ENCODE measurements around the gene WDR74.
A peak's percentile ranks its signal among the peaks of the same experiment; 100 is the strongest.
"Not testable (repeated sequence)": the region's sequence is repeated elsewhere in the genome, so short reads cannot be mapped to it uniquely, and the experiment has no call there.

WDR74 gene

DNA sequence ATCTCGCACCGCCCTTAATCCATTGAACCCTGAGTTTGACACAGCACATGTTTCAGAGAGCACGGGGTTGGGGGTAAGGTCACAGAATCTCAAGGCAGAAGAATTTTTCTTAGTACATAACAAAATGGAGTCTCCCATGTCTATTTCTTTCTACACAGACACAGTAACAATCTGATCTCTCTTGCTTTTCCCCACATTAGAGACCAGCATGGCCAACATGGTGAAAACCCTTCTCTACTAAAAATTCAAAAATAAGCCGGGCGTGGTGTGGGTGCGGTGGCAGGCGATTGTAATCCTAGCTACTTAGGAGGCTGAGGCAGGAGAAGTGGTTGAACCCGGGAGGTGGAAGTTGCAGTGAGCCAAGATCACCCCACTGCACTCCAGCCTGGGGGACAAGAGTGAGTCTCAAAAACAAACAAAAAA, 19.9 kb upstream of the WDR74 start:
- not testable (repeated sequence) for DNase-seq

DNA sequence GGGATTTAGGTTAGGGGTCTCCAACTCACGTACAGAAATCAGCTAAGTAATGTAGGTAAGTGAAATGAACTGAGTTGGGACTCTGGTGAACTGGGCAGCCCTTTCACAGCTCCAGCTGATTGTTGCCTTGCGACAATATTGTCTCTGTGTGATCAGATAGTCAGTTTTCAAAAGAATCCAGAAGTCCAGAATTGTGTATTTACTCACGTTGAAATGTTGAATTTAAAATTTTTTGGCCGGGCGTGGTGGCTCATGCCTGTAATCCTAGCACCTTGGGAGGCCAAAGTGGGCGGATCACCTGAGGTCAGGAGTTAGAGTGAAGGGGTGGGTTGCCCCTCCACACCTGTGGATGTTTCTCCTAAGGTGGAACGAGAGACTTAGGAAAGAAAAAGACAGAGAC, 18.8 kb upstream of the WDR74 start:
- DNase-seq, result no peak

DNA sequence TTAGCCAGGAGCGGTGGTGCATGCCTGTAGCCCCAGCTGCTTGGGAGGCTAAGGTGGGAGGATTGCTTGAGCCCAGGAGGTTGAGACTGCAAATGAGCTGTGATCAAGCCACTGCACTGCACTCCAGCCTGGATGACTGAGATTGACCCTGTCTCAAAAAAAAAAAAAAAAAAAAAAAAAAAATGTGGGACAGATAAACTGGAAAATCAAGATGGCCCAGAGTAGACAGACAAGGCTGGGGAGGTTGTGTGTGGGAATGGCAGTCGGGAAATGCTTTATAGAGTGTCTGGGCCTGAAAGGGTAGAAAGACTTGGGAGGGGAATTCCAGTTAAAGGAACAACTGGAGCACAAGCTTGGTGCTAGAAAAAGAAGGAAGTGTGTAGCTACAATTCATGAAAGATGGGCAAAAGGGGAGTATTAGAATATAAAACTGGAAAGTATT, 18.2 kb upstream of the WDR74 start:
- DNase-seq, result no peak

DNA sequence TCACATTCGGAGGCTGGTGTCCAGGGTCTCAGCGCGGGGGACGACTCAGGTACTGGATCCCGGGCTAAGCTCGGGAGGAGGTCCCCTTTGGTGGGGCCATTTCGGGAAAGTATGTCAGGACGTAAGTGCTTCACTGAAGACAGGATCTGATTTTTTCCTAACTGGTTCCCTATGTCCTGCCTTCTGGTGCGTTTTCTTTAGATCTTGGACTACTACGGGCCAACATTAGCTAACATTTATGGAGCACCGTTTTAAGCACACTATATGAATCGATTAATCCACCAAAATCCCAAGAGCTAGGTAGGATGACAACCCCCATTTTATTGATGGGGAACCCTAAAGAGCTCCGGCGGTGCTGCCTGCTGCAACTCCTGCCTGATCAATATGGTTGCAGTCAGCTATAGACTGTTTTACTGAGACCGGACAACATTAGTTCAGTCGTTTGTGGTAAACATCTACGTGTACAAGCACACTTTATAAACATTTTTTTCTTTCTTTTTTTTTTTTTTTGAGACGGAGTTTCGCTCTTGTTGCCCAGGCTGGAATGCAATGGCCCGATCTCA, 17.0 kb upstream of the WDR74 start:
- no peak for DNase-seq

DNA sequence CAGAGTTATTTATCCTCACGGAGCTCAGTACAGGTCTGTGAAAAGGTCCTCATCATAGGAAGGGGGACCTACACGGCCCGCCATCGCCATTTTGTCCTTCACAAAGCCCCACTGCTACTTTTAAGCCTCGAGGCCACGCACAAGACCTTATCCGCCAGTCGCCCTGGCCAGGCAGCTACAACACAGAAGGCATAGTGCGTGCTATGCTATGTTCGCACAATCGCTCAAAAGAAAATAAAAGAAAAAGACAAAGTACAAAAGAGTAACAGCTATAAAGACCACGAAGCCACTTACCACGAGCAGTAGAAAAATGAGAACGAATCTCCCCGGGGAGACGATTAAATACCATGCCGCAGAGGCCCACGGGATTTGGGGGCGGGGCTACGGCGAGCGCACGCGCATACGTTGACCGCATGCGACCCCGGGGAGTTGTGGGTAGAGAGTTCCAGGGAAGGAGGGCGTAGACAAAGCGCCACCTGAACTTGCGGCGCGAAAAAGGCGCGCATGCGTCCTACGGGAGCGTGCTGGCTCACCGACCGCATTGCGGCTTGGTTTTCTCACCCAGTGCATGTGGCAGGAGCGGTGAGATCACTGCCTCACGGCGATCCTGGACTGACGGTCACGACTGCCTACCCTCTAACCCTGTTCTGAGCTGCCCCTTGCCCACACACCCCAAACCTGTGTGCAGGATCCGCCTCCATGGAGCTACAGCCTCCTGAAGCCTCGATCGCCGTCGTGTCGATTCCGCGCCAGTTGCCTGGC, 16.4 kb upstream of the WDR74 start:
- DNase-seq, result peak; percentile 98

DNA sequence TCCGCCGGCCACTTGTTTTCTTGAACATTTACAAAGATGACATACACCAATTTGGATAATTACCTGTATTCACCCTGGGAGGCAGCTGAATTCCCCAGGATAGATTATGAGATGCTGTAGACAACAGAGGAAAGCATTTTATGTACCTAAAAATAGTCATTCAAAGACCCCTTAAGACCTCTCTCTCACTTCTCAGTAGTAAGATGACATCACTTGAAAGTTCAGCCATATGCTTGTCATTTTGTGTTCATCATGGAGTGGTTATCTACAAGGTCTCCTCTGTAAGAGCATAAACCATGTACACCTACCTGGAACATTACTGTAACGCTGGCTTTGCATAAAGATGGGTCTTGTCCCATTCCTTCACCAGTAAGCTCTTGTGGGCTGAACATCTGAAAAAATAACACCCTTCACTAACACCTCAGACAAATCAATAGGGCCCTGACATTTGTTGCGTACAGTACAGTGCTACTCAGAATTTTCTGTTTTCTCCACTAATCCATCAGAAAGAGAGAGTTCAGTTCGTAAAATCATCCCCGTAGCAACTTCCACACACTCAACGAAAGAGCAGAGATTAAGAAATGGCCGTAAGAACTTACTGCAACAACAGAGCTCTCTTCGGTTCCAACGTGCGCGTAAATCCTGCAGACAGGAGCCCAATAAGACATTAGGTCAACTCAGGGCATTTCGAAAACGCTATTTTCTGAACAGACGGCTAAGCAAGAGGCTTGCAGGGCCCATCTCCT, 15.6 kb upstream of the WDR74 start:
- no peak for DNase-seq

DNA sequence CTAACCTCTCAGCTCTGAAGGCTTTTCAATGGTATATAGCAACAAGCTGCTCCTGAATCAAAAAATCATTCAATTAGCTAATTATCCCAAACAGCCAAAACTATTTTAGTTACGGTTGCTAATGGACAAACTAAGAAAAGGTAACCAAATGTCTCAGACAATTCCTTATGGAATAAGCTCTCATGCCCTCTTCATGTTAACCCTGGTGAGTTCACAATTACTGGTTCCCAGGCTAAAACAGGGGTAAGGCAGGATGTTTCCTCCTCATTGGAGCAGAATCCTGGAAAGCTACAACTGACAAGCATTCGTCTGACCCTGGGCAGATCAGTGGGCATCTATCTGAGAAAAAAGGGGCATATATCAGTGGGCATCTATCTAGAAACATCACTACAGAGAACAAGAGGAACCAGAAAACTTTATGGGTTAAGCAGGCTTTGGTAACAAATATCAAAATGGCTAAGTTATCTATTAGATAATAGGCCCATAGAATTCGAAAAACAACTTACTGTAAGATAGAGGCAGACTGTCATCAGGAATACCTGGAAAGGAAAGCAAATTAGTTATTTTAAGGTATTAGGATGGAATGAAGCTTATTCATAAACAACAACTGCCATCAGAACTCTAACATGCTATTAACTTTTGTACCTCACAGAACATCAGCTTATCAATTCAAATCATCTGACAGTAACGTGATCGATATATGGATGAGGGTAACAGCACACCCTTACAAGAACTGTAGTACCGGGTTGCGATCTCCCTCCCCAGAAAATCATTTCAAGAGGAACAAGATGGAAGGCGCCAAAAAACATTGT, 14.8 kb upstream of the WDR74 start:
- DNase-seq, result no peak

DNA sequence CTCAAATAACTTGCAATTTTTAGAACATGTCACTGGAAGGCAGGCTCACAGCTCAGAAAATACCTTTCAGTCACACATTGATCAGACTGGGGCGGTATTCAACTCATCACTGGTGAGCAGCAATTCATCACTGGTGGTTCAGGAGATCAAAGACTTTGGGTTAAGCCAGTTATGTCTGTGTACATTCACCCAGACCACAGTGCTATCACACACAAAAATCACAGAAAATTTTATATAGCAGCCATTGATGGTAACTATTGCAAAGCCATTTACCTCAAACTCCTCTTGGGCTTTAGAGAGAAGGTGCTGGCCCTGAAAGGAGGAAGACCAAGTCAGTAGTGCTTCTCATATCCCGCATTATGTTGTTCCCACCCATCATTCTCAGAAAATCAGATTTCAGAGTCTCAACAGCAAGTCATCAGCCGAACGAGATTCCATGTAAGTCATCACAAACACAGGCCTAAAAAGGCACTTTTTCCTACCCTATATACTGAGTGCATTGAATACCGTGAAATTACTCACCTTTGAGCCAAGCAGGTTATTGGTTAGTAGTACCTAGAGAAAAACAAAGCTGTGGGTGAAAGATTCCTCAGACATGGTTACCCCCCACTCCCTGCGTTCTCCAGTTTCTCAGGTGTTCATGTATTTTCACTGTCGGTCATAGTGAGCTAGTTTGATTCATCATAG, 14.0 kb upstream of the WDR74 start:
- DNase-seq, result no peak

DNA sequence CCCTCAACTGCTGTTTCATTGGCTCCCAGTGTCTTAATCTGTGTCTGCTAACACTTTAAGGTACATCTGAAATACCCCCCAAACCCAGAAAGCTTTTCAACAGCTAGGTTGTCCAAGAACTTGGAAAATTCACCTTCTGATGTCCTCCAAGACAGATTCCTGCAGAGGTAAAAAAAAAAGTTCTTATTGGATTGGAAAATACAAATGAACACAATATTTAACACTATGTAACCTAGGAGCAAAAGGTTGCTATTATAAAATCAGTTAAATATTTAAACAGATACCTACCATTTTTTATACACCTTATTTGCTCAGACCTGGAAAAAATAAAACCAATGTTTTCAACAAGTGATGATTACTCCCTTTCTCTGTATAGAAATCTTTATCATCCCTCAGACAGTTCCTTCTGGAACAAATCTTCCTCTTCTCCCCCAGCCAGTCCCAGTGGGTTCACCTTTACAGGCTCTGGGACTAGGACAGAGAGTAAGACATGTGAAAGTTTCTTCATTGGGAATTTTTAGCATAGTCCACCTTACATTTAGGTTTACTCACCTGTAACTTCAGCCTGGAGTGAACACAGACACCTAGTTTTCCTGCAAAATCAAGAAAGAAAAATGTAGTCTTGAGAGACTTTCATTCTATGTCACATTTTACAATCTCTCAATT, 13.3 kb upstream of the WDR74 start:
- no peak for DNase-seq

DNA sequence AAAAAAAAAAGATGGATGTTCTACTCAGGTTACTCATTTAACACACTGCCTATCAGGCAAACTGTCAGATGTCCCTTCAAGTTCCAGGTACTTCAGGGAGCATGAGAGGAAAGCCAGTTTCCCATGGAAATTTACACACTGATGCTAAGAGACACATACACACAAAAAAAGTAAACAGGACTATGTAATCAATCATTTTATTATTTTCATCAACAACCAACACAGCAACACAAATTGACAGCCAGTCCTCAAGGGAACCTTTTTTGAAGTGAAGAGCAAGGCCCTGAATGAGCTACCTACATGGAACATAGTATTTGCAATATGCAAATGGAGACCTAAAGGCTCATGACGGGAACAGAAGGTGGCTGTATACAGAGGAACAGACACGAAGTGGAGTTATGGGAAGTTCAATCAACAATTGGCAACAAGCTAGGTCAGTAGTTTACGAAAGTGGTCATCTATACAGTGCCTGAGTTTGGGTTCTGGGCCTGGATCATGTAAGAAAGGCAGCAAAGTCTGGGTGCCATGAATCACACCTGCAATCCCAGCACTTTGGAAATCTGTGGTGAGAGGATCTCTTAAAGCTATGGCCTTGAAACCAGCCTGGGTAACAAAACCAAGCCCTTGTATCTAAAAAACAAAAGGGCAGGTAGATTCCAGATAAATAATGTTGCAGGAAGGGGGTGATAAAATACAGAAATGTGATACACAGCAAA, 12.6 kb upstream of the WDR74 start:
- no peak for DNase-seq

DNA sequence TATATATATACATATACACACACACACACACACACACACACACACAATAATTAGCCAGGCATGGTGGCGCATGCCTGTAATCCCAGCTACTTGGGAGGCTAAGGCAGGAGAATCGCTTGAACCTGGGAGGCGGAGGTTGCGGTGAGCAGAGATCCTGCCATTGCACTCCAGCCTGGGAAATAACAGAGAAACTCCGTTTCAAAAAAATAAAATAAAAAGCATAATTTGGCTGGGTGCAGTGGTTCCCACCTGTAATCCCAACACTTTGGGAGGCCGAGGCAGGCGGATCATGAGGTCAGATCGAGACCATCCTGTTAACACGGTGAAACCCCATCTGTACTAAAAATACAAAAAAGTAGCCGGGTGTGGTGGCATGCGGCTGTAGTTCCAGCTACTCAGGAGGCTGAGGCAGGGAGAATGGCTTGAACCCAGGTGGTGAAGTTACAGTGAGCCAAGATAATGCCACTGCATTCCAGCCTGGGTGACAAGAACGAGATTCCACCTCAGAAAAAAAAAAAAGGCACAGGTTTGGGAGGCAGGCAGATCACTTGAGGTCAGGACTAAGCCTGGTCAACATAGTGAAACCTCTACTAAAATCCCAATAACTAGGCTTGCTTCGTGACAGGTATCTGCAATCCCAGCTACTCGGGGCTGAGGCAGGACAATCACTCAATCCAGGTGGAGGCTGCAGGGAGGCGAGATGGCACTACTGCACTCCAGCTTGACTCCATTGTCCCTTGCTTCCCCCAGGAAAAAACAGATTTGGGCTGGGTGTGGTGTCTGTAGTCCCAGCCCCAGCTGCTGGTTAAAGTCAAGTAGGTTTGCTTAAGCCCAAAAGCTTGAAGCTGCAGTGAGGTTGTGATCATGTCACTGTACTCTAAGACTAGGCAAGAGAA, 11.8 kb upstream of the WDR74 start:
- no peak for DNase-seq

DNA sequence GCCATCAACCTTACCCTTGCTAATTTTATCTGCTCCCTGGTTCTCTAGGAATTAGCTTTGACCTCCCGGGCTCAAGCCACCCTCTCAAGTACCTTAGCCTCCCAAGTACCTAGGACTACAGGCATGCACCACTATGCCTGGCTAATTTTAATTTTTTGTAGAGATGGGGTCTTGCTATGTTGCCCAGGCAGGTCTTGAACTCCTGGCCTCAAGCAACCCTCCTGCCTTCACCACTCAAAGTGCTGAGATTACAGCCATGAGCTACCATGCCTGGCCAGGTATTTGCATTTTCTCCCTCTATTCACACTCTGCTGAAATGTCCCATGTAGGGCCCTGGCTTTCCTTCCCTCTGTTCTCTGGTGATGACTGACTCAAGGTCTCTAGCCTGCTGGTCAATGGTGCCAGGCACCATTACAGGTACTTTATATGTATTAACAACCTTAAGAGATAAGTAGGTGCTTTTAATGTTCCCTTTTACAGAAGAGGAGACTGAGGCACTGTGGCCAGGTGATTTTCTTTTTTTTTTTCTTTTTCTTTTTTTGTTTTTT, 8.5 kb upstream of the WDR74 start:
- no peak for DNase-seq

DNA sequence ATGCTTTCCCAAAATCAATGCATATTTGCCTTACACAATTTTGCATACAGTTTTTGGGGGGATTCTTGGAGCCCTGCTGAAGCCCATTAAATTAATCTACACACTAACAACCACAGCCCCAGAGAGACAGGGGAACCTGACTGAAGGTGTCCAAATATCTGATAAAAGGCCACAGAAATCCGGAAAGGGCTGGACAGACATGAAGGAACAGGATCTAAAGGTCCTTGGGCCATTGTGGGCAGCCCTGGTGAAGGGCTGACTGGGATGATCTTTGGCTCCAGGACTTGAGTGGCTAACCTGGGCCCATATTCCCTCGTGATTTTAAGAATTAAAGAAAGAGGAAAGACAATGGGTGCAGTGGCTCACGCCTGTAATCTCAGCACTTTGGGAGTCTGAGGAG, 6.8 kb upstream of the WDR74 start:
- DNase-seq, result no peak

DNA sequence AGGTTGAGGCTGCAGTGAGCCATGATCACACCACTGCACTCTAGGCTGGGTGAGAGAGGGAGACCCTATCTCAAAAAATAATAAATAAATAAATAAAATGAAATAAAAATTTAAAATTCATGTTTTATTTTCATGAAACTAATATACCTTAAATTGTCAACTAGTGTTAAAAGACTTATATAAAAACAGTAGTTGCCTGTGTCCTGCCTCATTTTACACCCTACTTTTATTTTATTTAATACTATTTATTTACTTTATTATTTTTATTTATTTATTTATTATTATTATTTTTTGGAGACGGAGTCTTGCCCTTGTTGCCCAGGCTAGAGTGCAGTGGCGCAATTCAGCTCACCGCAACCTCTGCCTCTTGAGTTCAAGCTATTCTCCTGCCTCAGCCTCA, 4.8 kb upstream of the WDR74 start:
- DNase-seq, result no peak

DNA sequence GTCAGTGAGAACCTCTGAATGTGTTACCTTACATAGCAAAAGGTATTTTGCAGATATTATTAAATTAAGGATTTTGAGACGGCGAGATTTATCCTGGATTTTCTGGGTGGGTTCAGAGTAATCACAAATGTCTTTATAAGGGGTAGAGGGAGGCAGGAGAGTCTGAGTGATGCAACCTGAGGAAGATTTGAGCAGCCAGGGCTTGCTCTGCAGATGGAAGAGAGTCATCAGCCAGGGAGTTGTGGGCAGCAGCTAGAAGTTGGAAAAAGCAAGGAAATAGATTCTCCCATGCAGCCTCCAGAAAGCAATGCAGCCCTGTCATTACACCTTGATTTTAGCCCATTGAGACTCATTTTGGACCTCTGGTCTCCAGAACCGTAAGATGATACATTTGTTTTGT, 4.1 kb upstream of the WDR74 start:
- DNase-seq, result no peak

DNA sequence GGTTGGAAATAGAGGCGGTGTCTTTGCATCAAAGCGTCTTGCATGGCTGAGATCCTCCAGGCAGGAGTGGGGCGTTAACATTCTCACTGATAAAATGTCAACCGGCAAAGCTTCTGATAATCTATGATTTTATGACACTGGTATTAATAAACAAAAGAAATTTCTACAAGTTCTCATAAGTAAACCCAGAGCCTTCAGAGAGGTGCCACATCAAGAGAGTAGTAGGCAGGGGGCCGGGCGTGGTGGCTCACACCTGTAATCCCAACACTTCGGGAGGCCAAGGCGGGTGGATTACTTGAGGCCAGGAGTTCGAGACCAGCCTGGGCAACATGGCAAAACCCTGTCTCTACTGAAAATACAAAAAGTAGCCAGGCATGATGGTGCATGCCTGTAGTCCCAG, 3.5 kb upstream of the WDR74 start:
- DNase-seq, result not testable (repeated sequence)

DNA sequence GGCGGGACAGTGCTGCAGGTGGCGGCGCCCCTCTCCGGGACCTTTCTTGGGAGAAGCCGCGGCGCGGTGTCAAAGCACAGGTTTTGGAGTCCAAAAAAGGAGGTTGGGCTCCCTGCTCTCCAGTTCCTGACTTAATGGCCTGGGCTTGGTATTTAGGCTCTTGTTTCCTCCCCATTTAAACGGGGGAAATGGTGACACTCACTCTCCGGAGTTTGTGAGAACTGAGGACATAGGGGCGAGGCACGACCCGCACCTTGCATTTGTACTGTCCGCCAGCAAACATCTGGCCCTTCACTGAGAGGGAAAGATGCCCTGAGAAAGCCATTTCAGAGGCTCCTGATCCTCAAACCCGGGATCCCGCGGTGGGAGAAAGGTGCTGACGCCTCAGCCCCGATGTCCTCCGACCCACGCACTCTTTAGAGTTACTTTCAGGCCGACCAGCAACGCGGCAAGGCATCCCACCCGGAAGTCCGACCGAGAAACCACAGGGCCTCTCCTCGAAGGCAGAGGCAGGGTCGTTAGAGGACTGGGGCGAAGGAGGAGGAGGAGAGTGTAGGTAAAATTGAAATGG, 2.9 kb upstream of the WDR74 start:
- DNase-seq, result no peak

DNA sequence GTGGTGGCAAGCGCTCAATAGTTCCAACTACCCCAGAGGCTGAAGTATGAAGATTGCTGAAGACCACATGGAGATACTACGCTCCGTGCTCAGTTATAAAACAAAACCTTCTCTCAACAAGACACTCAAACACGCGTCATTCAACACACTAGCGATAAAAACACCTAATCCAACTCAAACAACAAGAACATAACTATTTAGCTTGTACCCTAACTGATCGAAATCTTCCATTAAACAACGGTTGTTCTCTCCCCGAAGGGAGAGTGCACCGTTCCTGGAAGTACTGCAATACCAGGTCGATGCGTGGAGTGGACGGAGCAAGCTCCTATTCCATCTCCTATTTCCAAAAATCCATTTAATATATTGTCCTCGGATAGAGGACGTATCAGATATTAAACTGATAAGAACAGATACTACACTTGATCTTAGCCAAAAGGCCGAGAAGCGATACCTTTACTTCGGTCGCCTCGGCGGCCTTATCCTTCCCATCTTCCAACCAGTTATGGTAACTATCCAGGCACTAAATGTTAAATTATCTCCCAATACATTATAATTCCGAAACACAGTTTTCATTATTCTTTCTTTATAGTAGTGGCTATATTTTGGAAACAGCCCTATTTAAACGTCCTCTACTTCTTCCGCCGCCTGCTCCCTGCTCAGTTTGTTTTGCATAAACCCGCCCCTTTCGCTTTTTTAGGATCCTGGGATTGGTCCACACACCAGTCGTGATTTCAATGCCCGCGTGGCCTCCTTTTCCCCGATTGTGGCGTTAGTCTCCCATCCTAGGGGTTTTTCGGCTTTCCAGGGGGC, 2.2 kb upstream of the WDR74 start:
- peak; percentile 100 for DNase-seq

Data from HCEC 1CT (cell line).